Activated CD4-positive, alpha-beta memory T cell treated with anti-CD3 and anti-CD28 coated beads for 36 hours (primary cell): ENCODE data around the gene MPND. TPM values are rescaled to one million over a fixed set of nuclear protein-coding genes. Genes with fewer than 3 reads are reported as not detected.

Experiments used
- CTCF ChIA-PET: fragments of 350-600 bp; sonication (Branson Sonifier 250); formaldehyde crosslinking; loops from one replicate; lab custom pipeline; 2021; ENCODE audit warnings: antibody characterized with exemption, inconsistent platforms; lab: Charles Lee
- POLR2A ChIA-PET: fragments of 350-600 bp; sonication (Branson Sonifier 250); formaldehyde crosslinking; loops from one replicate; lab custom pipeline; 2021; ENCODE audit warnings: antibody characterized with exemption; lab: Charles Lee
- DNase-seq: peaks from one replicate; pipeline ENCODE4 v3.0.0-alpha.2; 2020
- H3K27ac Mint-ChIP-seq: one replicate; pipeline ENCODE4 v1.8.0; 2021; ENCODE audit warnings: mixed read lengths
- H3K27me3 Mint-ChIP-seq: one replicate; pipeline ENCODE4 v1.8.0; 2021; ENCODE audit warnings: mixed read lengths
- H3K36me3 Mint-ChIP-seq: one replicate; pipeline ENCODE4 v1.8.0; 2021; ENCODE audit warnings: mixed read lengths
- H3K4me1 Mint-ChIP-seq: one replicate; pipeline ENCODE4 v1.8.0; 2021; ENCODE audit warnings: low read depth, mixed read lengths
- H3K4me3 Mint-ChIP-seq: one replicate; pipeline ENCODE4 v1.8.0; 2021; ENCODE audit warnings: mild to moderate bottlenecking, mixed read lengths
- H3K9me3 Mint-ChIP-seq: one replicate; pipeline ENCODE4 v1.8.0; 2021; ENCODE audit warnings: mixed read lengths
- intact Hi-C: fragments of 100-400 bp; cut with micrococcal nuclease; formaldehyde crosslinking; loops from one replicate; pipeline ENCODE4 v1.15.1; 2023
- total RNA-seq, 2 experiments: library from RNA; stranded (reverse); gene quantifications; one replicate each; pipeline ENCODE4 v1.2.3, GENCODE V29; 2021

MPND gene
- total RNA-seq: 10 to 100 TPM; 19.6 to 22.6 TPM

- Mint-ChIP-seq H3K27me3 (no peaks in the 10 kb centered on the region), H3K9me3 (no peaks in the 10 kb centered on the region), H3K4me3 (peak within 1 kb of the TSS; percentile 89), H3K36me3 (peaks cover 8% of the 10 kb centered on the region), H3K4me1 (peaks cover 17% of the 10 kb centered on the region), H3K27ac (peak within 1 kb of the TSS; percentile 88)
- CTCF ChIA-PET: interaction anchor here (1.0 to 3.8 kb wide), 12 partner anchors 9 to 182 kb away, joined by 3 to 46 read pairs (median 7); partner anchors contain the start of genes CHAF1A, SH3GL1 and YJU2
- intact Hi-C loops: loop anchor here (1.0 to 2.0 kb wide), 2 partner anchors 15 to 127 kb away; no protein-coding TSS in a partner anchor
- POLR2A ChIA-PET: interaction anchor here (0.9 to 2.3 kb wide), 12 partner anchors 9 to 128 kb away, joined by 3 to 16 read pairs (median 4); partner anchors contain the start of genes CHAF1A, EBI3, FSD1 and HDGFL2
- peak; percentile 94 for DNase-seq
Observed at GRCh38 chr19:4343370-4344307, at the start of gene MPND. TSS of gene MPND (plus strand) at chr19:4343562. CDS start at chr19:4343594, 32 bp downstream.

DNA sequence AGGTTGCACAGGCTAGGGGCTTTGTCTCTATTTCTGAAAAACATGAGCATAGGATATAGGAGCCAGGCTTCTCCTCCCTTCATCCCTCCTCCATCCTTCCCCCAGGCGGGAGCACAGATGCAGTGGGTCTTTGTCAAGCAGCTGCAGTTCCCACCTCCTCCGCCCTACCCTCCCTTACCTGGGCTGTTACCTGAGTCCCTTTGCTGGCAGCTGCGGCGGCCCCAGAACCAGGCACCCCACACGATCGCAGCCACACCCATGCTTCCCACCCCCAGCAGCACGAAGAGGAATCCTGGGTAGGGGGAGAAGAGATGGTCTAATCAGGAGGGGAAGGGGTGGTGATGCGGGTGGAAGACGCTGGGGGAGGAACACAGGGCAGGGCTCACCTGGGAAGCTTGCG, 49.0 kb upstream of the MPND start:
- no peaks in the 10 kb centered on the region for H3K36me3 Mint-ChIP-seq
- DNase-seq: no peak
- H3K4me3 Mint-ChIP-seq: no peak overlapping the region
- no peaks in the 10 kb centered on the region for H3K9me3 Mint-ChIP-seq
- no peaks in the 10 kb centered on the region for H3K27me3 Mint-ChIP-seq
- intact Hi-C loops: no loop called here
- no peak overlapping the region for H3K27ac Mint-ChIP-seq
- CTCF ChIA-PET: no interaction called here
- POLR2A ChIA-PET: no interaction called here
- peaks cover 4% of the 10 kb centered on the region for H3K4me1 Mint-ChIP-seq

- no peak for DNase-seq
- Mint-ChIP-seq H3K27me3 (no peaks in the 10 kb centered on the region), H3K9me3 (no peaks in the 10 kb centered on the region), H3K36me3 (no peaks in the 10 kb centered on the region), H3K4me3 (no peak overlapping the region), H3K4me1 (peaks cover 4% of the 10 kb centered on the region), H3K27ac (no peak overlapping the region)
- intact Hi-C loops: no loop called here
- CTCF ChIA-PET: interaction anchor here (1.7 kb wide), 1 partner anchor 29 kb away, joined by 6 read pairs; no protein-coding TSS in a partner anchor
- POLR2A ChIA-PET: no interaction called here
Observed at GRCh38 chr19:4295972-4296771, 47.2 kb upstream of the MPND start.

DNA sequence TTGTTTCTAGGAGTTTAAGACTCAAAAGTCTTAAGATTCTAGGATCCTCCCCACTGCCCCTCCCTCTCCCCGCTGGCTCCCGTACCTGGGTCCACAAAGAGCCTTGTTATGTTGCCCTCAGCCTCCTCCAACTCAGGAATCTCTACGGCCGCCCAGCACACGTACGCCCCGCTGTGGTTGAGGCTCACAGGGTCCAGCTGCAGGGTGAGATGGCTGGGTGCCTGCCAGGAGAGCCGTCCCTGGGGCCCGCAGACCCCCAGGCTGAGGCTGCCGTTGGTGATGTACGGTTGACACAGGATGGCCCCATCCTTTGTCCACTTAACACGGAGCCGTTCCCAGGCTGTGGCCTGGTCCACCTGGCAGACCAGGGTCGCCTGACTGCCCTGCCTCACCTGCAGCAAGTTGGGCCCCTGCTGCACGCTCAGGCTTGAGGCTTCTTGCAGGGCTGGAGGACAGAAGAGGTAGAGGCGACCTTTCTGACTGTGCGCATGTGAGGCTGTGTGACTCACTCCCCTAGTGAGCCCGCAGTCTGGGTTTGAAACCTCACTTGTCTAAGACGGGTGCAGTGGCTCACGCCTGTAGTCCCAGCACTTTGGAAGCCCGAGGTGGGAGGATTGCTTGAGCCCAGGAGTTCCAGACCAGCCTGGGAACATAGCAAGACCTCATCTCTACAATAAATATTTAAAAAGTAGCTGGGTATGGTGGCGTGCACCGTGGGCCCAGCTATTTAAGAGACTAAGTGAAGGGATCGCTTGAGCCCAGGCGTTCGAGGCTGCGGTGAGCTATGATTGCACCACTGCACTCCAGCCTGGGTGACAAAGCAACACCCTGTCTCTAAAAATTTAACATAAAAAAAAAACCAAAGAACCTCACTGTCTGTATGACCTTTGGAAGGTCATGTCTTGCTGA, 45.2 kb upstream of the MPND start:
- H3K27me3 Mint-ChIP-seq: no peaks in the 10 kb centered on the region
- CTCF ChIA-PET: interaction anchor here (1.7 kb wide), 1 partner anchor 54 kb away, joined by 6 read pairs; no protein-coding TSS in a partner anchor
- no peak overlapping the region for H3K4me3 Mint-ChIP-seq
- intact Hi-C loops: no loop called here
- peak; percentile 46 for DNase-seq
- H3K27ac Mint-ChIP-seq: no peak overlapping the region
- no peaks in the 10 kb centered on the region for H3K9me3 Mint-ChIP-seq
- POLR2A ChIA-PET: no interaction called here
- H3K4me1 Mint-ChIP-seq: peaks cover 20% of the 10 kb centered on the region
- no peaks in the 10 kb centered on the region for H3K36me3 Mint-ChIP-seq

GRCh38 chr19:4298810-4299550, 44.4 kb upstream of the MPND start:
- Mint-ChIP-seq H3K4me3 (no peak overlapping the region), H3K27me3 (no peaks in the 10 kb centered on the region), H3K36me3 (no peaks in the 10 kb centered on the region), H3K4me1 (peaks cover 24% of the 10 kb centered on the region), H3K9me3 (no peaks in the 10 kb centered on the region), H3K27ac (peak overlapping the region; percentile 16)
- CTCF ChIA-PET: interaction anchor here (1.7 kb wide), 1 partner anchor 53 kb away, joined by 6 read pairs; no protein-coding TSS in a partner anchor
- POLR2A ChIA-PET: no interaction called here
- no peak for DNase-seq
- intact Hi-C loops: no loop called here

DNA sequence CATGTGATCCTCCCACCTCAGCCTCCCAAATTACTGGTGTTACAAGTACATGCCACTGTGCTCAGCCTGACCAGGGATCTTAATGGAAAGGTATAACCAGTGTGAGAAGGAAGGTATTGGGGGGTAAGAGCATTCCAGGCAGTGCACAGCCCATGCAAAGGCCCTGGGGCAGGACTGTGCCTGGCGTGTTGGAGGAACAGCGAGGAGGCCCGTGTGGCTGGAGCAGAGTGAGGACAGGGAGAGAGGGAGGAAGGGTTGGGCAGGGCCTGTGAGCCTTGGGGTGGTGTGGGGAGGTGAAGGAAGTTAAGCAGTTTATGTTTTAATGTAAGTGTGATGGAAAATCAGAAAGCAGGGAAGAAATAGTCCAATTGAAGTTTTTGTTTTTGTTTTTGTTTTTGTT, 42.8 kb upstream of the MPND start:
- Mint-ChIP-seq H3K4me3 (no peak overlapping the region), H3K27ac (no peak overlapping the region), H3K36me3 (no peaks in the 10 kb centered on the region), H3K9me3 (no peaks in the 10 kb centered on the region), H3K4me1 (peaks cover 32% of the 10 kb centered on the region), H3K27me3 (no peaks in the 10 kb centered on the region)
- no peak for DNase-seq
- intact Hi-C loops: no loop called here
- ChIA-PET POLR2A (no interaction called here), CTCF (no interaction called here)

GRCh38 chr19:4301590-4302242, 41.6 kb upstream of the MPND start:
- peak overlapping the region; percentile 61 for H3K4me3 Mint-ChIP-seq
- POLR2A ChIA-PET: no interaction called here
- CTCF ChIA-PET: no interaction called here
- H3K36me3 Mint-ChIP-seq: no peaks in the 10 kb centered on the region
- no peak for DNase-seq
- H3K27ac Mint-ChIP-seq: peak overlapping the region; percentile 64
- intact Hi-C loops: no loop called here
- no peaks in the 10 kb centered on the region for H3K27me3 Mint-ChIP-seq
- H3K9me3 Mint-ChIP-seq: no peaks in the 10 kb centered on the region
- H3K4me1 Mint-ChIP-seq: peaks cover 32% of the 10 kb centered on the region

DNA sequence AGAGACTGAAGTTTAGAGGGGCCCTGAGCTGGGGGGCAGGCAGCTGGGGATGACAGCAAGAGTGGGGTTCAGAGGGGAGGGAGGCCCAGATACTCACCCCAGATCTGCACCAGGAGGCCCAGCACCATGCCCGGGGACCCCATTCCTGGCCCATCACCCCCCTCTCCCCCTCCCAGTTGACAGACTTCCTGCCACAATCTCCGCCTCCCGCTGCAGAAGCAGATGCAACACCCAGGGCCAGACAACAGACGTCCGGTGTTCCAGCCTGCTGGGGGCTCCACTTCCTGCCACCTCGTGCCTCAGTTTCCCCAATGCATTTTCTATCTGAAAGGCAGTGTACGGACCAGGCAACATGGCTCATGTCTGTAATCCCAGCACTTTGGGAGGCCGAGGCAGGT, 41.1 kb upstream of the MPND start, which contains the start of gene TMIGD2:
Gene TMIGD2, minus strand, starts transcription at position 147 of the 398 bp plus-strand sequence. Its CDS starts 4 bp downstream, at position 143.
- intact Hi-C loops: no loop called here
- peak within 1 kb of the TSS; percentile 61 for H3K4me3 Mint-ChIP-seq
- H3K27me3 Mint-ChIP-seq: no peaks in the 10 kb centered on the region
- ChIA-PET POLR2A (no interaction called here), CTCF (interaction anchor here (1.0 kb wide), 1 partner anchor 35 kb away, joined by 5 read pairs; no protein-coding TSS in a partner anchor)
- H3K4me1 Mint-ChIP-seq: peaks cover 32% of the 10 kb centered on the region
- no peaks in the 10 kb centered on the region for H3K36me3 Mint-ChIP-seq
- H3K9me3 Mint-ChIP-seq: no peaks in the 10 kb centered on the region
- DNase-seq: no peak
- peak within 1 kb of the TSS; percentile 64 for H3K27ac Mint-ChIP-seq

DNA sequence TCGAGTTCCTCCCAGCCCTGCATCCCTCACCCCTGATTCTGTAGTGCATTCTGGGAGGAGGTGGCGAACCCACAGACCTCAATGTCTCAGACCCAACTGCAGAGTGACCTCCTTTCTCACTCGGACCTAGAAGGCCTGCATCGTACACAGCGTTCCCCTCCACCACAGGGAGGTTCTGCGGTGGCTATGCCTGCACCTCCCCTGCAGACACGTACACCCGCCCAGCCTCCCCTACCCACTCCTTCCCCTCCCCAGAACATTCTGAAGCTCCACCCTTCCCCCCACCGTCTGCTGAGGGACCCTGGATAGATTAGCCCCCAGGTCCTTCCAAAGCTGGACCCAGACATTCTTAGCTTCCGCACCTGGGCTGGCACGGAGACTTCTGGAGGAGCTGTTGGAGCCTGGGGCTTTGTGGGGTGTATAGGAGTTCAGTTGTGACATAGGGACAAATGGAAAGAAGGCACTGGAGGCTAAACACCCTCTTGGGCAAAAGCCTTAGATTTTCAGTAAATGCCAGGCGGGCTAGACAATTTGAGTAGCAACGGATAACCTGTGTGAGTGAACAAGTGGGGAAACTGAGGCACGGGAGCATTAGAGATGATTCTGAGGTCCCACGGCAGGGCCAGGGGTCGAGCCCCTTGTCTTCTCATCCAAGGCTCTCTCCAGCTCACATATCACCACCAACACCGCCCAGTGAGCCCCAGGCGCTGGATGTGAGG, 39.4 kb upstream of the MPND start:
- Mint-ChIP-seq H3K36me3 (no peaks in the 10 kb centered on the region), H3K9me3 (no peaks in the 10 kb centered on the region), H3K27me3 (no peaks in the 10 kb centered on the region), H3K27ac (no peak overlapping the region), H3K4me1 (peaks cover 28% of the 10 kb centered on the region), H3K4me3 (peak overlapping the region; percentile 48)
- CTCF ChIA-PET: interaction anchor here (1.0 kb wide), 1 partner anchor 37 kb away, joined by 3 read pairs; no protein-coding TSS in a partner anchor
- POLR2A ChIA-PET: interaction anchor here (1.5 kb wide), 1 partner anchor 39 kb away, joined by 6 read pairs; the partner anchor contains the start of gene MPND
- no peak for DNase-seq
- intact Hi-C loops: no loop called here
